Measurements from ENCODE around the gene NXPH3. TPM values are rescaled to one million over a fixed set of nuclear protein-coding genes. Genes with fewer than 3 reads are reported as not detected.
"Not testable (repeated sequence)": the region's sequence is repeated elsewhere in the genome, so short reads cannot be mapped to it uniquely, and the experiment has no call there.

The NXPH3 gene
- polyA plus RNA-seq (ENCODE audit: insufficient read length in 4 of 4) = 1 to 10 TPM; 1.1 to 1.5 (median 1.3) TPM

- no peak for DNase-seq (ENCODE audit: low read depth in 4 of 4, low spot score in 3 of 4)
Measured at GRCh38 chr17:49575679-49576087, at the start of gene NXPH3. TSS of gene NXPH3 (plus strand) at chr17:49575871. CDS start at chr17:49576220, 349 bp downstream.

GRCh38 chr17:49527927-49528651 is 47.6 kb upstream of the NXPH3 start:
- DNase-seq (ENCODE audit: low read depth in 4 of 4, low spot score in 3 of 4) = no peak

DNA sequence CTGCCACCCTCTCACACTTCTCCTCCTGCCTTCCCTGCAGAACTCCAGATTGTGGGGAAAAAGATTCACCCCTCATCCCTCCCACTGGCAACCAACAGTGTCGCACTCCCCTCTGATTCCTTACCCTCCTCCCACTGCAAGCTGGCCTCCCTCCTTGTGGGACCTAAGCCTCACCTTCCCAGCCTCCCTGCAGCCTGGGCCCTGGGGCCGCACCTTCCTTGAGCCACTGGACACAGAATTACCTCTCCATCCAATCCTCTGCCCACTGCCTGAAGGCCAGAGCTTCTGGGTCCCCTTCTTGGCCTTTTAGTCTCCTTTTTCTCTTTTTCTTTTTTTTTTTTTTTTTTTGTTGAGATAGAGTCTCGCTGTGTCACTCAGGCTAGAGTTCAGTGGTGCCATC is 46.7 kb upstream of the NXPH3 start:
- DNase-seq (ENCODE audit: low read depth in 4 of 4, low spot score in 3 of 4) = no peak

DNA sequence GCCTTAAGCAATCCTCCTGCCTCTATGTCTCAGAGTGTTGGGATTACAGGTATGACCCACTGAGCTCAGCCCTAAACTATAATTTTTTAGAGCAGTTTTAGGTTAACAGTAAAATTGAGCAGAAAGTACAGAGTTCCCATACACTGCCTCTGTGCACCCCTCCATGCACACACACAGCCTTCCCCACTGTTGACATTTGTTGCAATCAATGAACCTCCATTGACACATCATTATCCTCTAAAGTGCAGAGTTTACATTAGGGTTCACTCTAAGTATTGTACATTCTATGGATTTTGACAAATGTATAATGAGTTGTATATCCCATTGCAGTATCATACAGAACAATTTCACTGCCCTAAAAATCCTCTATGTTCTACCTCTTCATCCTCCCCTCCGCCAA is 45.6 kb upstream of the NXPH3 start:
- DNase-seq (ENCODE audit: low read depth in 4 of 4, low spot score in 3 of 4) = no peak

GRCh38 chr17:49543860-49544259 is 31.8 kb upstream of the NXPH3 start:
- DNase-seq (ENCODE audit: low read depth in 4 of 4, low spot score in 3 of 4) = no peak

DNA sequence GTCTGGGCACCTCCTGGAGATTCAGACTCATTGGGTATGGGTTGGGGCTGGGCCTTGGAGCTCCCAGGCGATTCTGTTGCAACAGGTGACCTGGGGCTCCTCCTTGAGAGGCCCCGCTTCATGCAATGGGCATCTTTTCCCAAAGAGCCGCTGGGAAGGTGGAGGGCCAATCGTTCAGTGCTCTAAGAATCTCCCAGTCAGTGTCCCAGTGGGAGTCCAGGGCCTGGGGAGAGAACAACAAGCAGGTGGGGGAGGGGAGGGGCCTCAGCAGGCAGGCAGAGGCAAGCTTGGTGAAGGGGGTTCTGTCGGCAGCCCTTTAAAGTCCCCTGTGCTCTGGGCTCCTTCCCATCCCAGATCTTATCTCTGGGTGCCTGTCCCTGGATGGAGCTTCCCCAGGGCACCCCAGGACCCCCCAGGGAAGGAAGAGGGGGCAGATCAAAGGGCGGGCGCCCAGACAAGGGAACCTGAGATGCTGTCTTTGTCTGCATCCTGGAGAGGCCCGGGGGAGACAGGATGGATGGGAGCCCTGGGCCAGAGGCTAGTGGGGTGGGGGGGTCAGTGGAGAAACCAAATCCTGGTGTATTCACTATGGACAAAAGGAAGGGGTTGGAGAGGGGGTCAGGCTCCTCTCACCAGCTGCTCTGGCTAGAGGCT is 30.5 kb upstream of the NXPH3 start:
- no peak for DNase-seq (ENCODE audit: low read depth in 4 of 4, low spot score in 3 of 4)

DNA sequence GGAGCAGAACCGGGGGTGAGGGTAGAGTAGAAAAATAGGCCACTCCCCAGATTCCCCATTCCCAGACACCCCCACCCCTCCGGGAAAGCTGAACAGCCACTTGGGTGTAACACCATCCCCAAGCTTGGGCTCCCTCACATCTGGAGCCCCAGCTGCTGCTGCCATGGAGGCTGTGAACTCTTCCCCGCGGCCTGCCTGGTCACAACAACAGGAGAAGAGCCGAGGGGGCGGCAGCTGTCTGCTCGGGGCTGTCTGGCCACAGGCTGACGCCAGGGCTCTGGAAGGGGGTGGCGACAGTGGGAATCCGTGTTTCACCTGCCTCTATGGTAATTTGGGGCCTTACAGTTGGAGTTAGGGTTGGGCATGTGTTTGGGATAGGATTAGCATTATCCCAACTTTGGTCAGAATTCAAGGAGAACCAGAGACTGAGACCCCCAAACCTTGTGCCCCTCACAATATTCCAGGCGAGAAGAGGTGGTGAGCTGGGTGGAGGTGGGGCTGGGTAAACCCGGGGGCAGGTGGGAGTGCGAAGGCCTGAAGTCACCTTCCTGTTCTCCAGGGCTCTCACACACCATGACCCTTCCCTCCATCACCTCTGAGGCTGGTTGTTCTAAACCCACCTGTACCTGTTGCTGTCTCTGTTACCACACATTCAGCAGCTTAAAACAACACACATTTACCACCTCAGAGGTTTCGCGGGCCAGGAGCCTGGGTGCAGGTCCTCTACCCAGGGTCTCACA is 29.7 kb upstream of the NXPH3 start:
- DNase-seq (ENCODE audit: low read depth in 4 of 4, low spot score in 3 of 4) = no peak

GRCh38 chr17:49546546-49547535 is 28.8 kb upstream of the NXPH3 start:
- DNase-seq (ENCODE audit: low read depth in 4 of 4, low spot score in 3 of 4) = no peak

DNA sequence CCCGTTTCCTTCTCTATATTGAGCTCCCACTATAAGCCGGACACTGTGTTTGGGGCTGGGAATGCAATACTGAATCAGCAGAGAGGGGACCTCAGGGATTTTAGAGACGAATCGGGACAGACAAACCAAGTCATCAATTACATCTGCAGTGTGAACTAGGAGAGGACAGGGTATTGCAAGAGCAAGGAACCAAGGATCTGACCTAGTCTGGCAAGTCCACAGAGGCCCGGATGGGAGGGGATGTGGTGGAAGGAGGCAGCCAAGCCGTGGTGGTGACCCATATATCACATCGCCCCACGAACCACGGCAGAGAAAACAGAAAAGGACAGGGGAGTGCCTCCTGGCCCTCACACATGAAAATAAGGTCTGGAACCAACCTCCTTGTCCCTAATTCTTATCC is 28.1 kb upstream of the NXPH3 start:
- no peak for DNase-seq (ENCODE audit: low read depth in 4 of 4, low spot score in 3 of 4)

DNA sequence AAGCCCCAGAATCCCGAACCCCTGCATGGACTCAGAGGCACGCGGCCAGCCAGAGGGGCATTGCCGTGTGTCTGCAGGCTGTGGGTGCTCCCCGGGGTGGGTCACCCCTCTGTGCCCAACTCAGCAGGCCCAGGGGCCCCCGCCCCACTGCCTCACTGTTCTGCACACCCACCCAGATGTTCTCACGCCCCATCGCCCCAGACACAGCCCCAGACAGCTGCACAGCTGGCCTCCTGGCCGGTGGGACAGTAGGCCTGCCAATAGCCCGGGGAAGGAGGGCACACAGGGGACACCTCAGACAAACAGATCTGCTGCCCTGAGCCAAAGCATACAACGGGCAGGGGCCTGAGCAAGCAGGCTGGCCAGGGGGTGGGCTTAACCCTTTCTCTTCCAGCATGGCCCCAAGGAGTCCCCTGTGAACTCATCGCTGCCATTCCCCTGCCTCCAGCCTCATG is 27.6 kb upstream of the NXPH3 start:
- DNase-seq (ENCODE audit: low read depth in 4 of 4, low spot score in 3 of 4) = no peak

DNA sequence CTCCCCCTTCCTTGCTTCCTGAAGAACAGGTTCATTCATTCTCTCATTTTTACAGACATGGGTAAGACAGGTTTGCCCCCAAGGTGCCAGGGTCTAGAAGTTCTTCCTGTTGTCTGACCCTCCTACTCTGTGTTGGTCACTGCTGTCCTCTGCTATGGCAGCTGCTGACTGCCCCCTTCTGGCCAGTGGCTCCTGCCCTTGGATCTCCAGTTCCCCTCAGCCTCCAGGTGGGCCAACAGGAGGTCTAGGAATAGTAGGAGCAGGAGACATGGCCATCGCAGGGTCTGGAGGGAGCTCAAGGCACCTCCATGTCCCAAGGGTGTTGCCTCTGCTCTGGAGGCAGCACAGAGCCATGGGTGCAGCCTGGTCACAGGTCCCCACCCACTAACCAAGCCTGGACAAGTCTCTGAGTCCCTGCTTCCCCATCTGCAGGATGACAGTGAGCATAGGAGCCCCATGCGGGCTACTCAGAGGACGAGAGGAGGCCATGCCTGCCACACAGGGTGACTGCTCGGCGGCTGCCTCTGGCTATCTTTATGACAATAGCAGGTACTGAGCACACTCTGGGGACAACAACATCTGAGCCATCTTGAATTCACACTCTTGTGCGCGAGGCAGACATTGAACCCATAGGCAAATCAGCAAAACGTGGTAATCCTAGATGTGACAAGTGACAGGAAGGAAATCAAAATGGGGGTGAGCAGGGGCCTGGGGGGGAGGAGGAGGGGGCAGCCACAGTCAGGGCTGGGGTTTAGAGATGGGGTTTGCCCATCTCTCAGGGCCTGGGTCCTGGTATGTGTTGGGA is 27.0 kb upstream of the NXPH3 start:
- DNase-seq (ENCODE audit: low read depth in 4 of 4, low spot score in 3 of 4) = no peak

GRCh38 chr17:49549311-49549605 is 26.4 kb upstream of the NXPH3 start:
- DNase-seq (ENCODE audit: low read depth in 4 of 4, low spot score in 3 of 4) = no peak

DNA sequence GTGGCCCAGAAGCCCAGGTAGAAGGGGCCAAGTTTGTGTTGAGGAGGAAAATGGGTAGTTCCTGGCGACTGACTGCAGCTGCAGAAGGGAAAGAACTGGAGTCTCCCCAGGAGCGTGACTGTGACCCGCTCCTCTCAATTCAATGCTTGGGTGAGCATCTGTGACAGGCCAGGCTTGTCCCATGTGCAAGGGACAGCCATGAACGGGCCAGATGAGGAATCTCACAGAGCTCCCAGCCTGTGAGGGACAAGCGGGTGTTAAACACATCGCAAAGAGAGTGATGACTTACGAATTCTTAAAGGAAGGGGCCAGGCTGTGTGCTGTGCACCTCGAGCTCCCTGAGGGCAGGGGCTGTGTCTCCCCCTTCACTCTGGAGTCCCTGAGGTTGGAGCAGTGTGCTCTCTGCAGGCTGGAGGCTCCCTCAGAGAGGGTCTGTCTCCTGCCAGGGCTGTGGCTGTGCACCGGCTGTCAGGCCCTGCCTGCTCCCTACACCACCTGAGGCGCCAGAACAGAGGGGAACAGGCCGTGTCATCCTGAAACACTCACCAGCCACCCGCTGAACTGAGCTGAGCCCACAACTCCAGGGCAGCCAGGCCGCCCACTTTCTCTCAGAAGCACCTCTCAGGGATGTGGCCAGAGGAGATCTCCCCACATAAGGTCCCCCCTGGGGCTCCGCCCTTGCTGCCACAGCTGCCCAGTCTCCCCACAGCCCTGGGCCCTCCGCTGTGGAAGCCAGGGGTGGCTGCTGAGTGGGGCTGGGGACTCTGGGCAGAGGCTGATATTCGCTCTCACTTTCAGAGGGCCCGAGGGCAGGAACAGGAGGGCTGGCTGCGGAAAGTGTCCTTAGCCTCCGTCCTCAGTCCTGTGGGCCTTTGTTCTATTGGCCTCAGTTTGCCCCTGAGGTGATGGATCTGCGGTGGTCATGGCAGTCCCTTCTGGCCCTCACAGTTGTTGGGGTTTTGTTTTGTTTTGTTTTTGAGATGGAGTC is 25.7 kb upstream of the NXPH3 start:
- no peak for DNase-seq (ENCODE audit: low read depth in 4 of 4, low spot score in 3 of 4)

DNA sequence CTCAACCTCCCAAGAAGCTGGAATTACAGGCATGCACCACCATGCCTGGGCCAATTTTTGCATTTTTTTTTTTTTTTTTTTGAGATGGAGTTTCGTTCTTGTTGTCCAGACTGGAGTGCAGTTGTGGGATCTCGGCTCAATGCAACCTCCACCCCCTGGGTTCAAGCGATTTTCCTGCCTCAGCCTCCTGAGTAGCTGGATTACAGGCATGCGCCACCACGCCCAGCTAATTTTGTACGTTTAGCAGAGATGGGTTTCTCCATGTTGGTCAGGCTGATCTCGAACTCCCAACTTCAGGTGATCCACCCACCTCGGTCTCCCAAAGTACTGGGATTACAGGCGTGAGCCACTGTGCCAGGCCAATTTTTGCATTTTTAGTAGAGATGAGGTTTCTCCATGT is 24.9 kb upstream of the NXPH3 start:
- not testable (repeated sequence) for DNase-seq (ENCODE audit: low read depth in 4 of 4, low spot score in 3 of 4)

GRCh38 chr17:49551221-49552069 is 24.2 kb upstream of the NXPH3 start:
- no peak for DNase-seq (ENCODE audit: low read depth in 4 of 4, low spot score in 3 of 4)

GRCh38 chr17:49552070-49552751 is 23.5 kb upstream of the NXPH3 start:
- DNase-seq (ENCODE audit: low read depth in 4 of 4, low spot score in 3 of 4) = no peak
